Renal pelvis (tissue), 12 donors: ENCODE measurements around the gene TCP10L. TPM values are rescaled to one million over a fixed set of nuclear protein-coding genes. Genes with fewer than 3 reads are reported as not detected.
A peak's percentile ranks its signal among the peaks of the same experiment; 100 is the strongest.
"Not testable (repeated sequence)": the region's sequence is repeated elsewhere in the genome, so short reads cannot be mapped to it uniquely, and the experiment has no call there.

ENCODE experiments used
- DNase-seq: peaks from one replicate; pipeline ENCODE4 v3.0.0-alpha.2; 2013
- long read RNA-seq, 16 experiments: transcript quantifications; one replicate each; lab custom pipeline, GENCODE V29; 2026
- polyA plus RNA-seq, 3 donors: library from polyadenylated mRNA; unstranded; fragments of 120-200 nt; gene quantifications; one replicate each; pipeline ENCODE4 v1.2.1, GENCODE V29; 2013; ENCODE audit not compliant: insufficient read length in 3 of 3

TCP10L gene, protein sequence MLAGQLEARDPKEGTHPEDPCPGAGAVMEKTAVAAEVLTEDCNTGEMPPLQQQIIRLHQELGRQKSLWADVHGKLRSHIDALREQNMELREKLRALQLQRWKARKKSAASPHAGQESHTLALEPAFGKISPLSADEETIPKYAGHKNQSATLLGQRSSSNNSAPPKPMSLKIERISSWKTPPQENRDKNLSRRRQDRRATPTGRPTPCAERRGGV
- polyA plus RNA-seq = 1 to 10 TPM; 1.8 to 2.4 (median 2.3) TPM
- long read RNA-seq, donor 1 = 0 reads
- long read RNA-seq, donor 2 = 0 reads
- long read RNA-seq, donor 3 = 0 reads
- long read RNA-seq, donor 4 = 0 reads
- long read RNA-seq, donor 5 = 0 reads
- long read RNA-seq, donor 6 = 0 reads
- long read RNA-seq, donor 7 = 0 reads
- long read RNA-seq, donor 8 = 0 reads
- long read RNA-seq, donor 9 = 0 reads
- long read RNA-seq, donor 10 = 0 reads
- long read RNA-seq, donor 11 = 0 reads
- long read RNA-seq, donor 12 = 0 reads
- long read RNA-seq, donor 13 = 0 reads
- long read RNA-seq, donor 14 = 0 reads
- long read RNA-seq, donor 15 = 0 reads
- long read RNA-seq, donor 16 = 0 reads

- no peak for DNase-seq
Measured at GRCh38 chr21:32585042-32585710, at the start of gene TCP10L. Gene TCP10L, minus strand, starts transcription at chr21:32585523. Its CDS starts 1,219 bp downstream, at chr21:32584304.

- no peak for DNase-seq
Measured at GRCh38 chr21:32626621-32627196, 41.4 kb upstream of the TCP10L start.

GRCh38 chr21:32618218-32618617 lies 32.9 kb upstream of the TCP10L start:
- not testable (repeated sequence) for DNase-seq

DNA sequence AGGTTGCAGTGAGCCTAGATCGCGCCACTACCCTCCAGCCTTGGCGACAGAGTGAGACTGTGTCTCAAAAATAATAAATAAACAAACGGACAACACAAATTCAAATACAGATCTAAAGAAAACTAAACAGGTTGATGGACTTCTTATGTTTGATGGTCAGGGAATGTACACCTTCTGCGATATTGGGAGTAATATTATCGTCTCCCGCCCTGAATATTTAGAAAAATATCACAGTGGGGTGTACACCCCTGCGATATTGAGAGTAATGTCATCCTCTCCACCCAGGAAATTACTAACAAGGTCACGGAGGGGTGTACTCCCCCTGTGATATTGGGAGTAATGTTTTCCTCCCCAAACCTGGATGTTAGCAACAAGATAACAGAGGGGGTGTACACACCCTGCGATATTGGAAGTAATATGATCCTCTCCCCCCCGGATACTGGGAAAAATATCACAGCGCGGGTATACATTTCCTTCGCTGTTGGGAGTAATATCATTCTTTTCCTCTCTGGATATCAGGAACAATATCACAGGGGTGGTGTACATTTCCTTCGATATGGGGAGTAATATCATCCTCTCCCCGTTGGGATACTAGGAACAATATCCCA lies 28.2 kb upstream of the TCP10L start:
- DNase-seq = no peak

DNA sequence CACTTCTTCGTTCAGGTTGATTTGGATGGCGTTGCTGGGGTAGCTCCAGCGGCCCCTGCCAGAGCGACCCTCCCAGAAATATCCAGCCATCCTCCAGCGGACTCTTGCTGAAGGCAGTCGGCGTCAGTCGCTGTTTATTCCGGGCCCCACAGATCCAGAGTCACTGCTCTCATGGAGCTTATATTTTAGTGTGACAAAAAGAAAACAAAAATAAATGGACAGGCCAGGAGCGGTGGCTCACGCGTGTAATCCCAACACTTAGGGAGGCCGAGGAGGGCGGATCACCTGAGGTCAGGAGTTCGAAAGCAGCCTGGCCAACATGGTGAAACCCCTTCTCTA lies 27.6 kb upstream of the TCP10L start:
- no peak for DNase-seq

DNA sequence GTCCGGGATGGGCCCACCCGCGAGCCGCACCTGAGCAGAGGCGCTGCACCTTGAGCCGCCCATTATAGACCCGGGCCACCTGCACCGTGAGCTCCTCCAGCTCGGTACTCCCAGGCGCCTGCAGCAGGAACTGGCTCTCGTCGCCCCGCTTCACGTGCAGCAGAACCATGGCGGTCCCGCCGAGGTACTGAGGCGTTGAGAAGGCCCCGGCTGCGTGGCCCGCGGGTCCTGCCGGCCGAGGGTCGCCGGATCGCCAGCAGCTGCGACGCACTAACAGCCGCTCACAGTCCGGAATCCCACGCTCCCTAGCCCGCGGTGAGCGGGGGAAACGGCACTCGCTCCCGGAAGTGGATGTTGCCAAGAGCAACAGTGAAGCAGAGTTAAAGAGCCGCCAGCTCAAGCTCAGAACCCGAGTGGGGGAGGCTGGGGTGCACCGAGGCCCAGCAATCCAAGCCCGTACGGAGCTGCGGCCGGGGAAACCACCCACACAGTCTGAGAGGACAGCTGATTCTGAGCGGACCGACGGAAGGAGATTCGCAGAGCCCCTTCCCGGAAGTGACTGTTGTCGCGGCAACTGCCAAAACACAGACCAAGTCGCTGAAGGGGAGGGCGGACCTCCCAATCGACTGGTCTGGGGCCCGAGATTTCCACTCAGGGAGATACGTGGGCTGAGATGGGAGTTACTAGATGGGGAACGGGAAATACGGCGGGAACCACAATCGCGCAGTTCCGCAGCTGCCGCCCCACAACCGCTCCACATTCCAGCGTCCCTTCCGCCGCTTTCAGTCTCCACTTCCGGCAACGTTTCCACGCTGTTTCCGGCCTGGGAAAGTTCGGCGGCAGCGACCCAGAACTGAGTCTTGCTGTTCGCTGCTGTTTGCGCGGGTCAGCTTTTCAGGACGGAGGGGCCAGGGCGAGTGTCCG lies 27.0 kb upstream of the TCP10L start, which contains the start of gene CFAP298:
Gene CFAP298, minus strand, starts transcription at position 303 of the 924 bp plus-strand sequence. Its CDS starts 134 bp downstream, at position 169.
- peak; percentile 93 for DNase-seq

- DNase-seq = no peak
Measured at GRCh38 chr21:32611471-32611997, 26.2 kb upstream of the TCP10L start.

DNA sequence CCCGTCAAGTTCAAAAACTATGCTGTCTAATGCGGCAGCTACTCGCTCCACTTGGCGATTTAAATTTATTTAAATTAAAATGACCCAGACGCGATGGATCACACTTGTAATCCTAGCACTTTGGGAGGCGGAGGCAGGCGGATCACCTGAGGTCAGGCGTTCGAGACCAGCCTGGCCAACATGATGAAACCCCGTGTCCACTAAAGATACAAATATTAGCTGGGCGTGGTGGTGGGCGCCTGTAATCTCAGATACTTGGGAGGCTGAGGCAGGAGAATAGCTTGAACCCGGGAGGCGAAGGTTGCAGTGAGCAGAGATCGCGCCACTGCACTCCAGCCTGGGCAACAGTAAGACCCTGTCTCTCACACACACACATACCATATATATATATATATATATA lies 25.6 kb upstream of the TCP10L start:
- DNase-seq = not testable (repeated sequence)

DNA sequence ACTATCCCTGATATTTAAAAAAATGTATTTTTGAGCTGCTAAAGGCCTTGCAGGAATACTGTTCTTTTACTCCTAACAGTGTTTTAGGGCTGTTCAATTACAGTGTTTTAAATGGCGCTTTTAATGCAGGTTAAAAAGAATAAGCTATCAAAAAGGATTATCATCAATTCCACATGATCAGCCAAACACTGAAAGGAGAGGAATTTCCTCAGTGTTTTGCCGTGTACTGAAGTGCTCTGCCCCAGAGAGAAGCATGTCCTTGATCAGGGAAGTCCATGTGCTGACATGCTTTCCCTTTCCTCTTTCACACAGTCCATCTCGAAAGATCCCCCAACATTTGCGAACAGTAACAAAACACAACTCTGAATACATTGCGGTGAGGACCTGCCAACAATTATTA lies 23.5 kb upstream of the TCP10L start:
- DNase-seq = no peak

DNA sequence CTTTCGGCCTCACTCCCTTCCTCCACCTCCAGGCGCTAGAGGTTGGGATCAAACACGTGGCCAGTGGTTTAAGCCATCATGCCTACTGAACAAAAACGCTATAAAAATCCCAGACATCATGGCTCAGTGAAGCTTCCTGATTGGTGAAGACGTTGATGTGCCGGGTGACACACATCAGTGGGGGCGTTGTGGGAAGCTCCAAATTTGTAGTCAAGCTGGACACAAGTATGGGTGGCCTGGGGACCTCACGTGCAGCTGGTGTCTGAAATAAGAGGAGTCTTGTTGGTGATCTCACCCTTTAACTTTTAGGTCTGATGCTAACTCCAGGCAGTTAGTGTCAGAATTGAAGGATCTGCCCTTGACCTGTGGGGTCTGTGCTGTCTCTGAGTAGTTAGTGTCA lies 20.1 kb upstream of the TCP10L start:
- no peak for DNase-seq

DNA sequence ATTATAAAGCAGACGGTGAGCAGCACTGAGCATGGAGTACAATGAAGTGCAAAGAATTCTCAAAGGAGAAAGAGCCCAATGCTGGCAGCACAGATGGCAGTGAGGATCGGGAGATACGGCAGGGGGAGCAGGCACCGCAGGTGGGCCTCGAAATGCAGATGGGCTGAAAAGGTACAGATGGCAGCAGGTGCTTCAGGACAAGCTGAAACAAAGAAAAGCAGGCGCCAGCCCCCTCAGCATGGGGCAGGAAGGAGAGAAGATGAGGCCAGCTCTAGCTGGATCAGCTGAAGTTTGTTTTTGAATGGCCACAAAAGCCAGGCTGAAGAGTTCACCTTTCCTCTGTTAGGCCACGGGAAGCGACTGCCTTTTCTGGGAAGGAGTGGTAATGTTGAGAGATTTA lies 19.1 kb upstream of the TCP10L start:
- DNase-seq = no peak

- DNase-seq = no peak
Measured at GRCh38 chr21:32603131-32603530, 17.8 kb upstream of the TCP10L start.

DNA sequence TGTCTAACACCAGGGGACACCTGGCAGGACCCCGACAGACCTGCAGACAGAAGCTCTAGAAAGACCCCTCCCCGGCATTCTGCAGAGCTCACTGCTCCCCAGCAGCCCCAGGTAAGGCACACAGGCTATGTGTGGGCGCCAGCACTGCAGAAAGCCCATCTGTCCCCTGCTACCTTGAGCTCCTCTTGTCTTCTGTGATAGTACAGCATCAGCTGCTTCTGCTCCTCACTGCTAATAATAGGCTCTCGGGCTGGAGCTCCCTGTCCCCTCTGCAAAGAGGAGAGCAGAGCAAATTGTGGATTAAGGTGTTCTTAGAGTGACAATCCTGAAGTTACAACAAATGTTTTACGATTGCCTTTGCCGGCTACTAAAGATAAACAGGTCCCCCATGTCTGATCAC lies 16.8 kb upstream of the TCP10L start:
- no peak for DNase-seq

- DNase-seq = no peak
Measured at GRCh38 chr21:32599526-32599925, 14.2 kb upstream of the TCP10L start.

GRCh38 chr21:32599091-32599490 lies 13.8 kb upstream of the TCP10L start:
- DNase-seq = peak; percentile 86

- no peak for DNase-seq
Measured at GRCh38 chr21:32597205-32597604, 11.9 kb upstream of the TCP10L start.

DNA sequence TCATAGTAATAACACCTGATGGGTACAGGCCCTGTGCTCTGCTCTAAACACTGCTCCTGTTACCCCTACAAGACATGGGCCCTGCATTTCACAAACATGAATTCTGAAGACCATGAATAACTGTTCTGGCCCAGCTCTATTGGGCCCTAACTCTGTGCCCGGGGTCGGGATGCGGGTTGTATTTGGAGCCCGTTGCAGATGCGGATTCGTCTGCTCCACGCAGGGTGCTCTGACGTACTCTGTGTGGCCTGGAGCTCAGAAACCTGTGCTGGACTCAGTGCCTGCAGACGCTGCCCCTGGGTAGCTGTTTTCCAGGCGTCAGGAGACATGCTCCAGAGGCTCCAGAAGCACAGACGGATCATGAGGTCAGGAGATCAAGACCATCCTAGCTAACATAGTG lies 10.1 kb upstream of the TCP10L start:
- DNase-seq = no peak

DNA sequence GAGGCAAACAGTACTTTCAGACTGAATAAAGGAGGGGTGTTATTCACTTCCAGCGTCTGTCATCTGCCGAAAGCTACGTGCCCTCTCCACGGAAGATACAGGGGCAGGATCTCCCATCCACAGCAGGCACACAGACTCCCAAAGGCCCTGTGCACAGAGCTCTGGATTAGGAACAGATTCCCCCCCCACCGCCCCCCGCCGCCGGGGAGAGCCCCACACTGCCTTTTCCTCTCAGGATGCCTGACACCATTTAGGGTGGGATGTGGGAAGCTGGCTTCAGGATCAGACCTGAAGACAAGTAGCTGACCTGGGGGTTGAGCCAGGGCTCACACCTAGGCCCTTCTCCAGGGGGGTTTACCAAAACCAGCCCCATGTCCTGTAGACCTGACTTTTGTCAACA lies 8.4 kb upstream of the TCP10L start:
- DNase-seq = no peak

DNA sequence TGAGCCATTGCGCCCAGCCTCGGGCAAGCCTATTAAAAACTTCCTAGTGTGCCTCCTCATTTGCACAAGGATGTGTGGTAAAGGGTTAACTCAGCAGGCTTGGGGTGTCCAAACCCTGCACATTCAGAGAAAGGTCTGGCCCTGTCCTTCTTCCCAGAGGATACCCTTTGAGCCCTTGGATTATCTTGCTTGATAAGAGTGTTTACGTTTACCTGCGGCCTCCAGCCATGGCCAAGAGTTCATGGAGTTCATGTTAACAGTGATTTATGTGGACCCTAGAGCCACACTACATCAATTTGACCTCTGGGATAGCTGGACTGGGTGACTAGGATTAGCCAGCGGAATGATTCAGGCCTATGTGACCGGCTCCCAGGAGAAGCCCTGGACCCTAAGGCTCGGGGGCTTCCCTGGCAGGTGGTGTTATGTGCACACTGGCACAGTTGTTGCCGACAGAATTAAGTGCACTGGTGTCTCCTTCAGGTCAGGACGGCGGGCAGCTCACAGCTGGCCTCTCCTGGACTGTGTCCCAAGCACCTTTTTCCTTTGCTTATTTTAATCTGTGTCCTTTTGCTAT lies 7.7 kb upstream of the TCP10L start:
- no peak for DNase-seq

GRCh38 chr21:32590130-32590529 lies 4.8 kb upstream of the TCP10L start:
- no peak for DNase-seq

DNA sequence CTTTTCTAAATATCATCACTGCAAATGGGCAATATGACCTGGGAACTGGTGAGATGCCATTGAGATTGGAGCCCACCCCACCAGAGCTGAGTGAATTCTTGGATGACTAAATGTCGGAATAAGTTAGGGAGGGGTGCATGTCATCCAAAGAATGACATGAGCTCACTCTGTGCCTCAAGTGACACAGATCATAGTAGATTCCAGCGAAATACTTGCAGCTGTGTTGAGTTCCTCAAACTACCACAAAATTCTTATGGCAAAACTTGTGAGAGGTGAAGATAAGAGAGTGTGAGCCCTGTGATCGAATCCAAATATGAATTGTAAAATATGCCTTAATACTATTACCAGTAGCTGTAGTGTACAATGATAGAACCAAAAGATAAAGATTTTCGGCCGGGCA lies 2.3 kb upstream of the TCP10L start:
- no peak for DNase-seq
